ENCODE results near the gene PRKAB1.
"Not testable (repeated sequence)": the region's sequence is repeated elsewhere in the genome, so short reads cannot be mapped to it uniquely, and the experiment has no call there.

Gene PRKAB1, protein sequence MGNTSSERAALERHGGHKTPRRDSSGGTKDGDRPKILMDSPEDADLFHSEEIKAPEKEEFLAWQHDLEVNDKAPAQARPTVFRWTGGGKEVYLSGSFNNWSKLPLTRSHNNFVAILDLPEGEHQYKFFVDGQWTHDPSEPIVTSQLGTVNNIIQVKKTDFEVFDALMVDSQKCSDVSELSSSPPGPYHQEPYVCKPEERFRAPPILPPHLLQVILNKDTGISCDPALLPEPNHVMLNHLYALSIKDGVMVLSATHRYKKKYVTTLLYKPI

DNA sequence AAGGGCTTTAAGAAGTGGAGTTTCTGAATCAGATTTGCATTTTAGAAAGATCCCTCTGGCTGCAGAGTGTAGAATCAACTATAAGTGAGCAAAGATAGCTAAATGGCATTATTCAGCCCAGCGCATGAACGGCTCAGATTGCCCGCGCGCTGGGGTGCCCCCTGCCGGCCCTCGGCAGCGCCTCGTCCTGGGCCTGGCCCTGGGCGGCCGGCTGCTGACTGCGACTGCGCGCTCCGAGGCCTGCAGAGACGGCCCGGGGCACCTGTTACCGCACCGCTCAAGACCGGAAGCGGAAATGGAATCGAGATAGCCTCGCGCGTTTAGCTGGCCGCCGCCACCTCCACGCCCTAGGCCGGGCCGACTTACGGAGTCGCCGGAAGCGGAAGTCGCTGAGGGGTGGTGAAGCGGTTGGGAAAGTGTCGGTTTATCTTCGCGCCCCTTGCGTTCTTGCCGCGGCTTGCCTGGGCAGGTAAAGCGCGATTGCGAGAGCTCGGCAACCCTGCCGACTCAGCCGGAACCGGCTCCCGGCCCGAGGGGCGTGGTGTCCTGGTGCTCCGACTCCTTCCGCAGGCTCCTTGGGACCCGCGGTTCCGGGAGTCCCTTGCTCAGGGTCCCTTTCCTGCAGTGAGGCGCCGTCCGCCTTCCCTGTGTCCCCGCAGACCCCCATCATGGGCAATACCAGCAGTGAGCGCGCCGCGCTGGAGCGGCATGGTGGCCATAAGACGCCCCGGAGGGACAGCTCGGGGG lies at the start of gene PRKAB1:
TSS of gene PRKAB1 (plus strand) at position 557 of the 747 bp plus-strand sequence. CDS start at position 669, 112 bp downstream.
- DNase-seq (ENCODE audit: low spot score): peak; percentile 99

DNA sequence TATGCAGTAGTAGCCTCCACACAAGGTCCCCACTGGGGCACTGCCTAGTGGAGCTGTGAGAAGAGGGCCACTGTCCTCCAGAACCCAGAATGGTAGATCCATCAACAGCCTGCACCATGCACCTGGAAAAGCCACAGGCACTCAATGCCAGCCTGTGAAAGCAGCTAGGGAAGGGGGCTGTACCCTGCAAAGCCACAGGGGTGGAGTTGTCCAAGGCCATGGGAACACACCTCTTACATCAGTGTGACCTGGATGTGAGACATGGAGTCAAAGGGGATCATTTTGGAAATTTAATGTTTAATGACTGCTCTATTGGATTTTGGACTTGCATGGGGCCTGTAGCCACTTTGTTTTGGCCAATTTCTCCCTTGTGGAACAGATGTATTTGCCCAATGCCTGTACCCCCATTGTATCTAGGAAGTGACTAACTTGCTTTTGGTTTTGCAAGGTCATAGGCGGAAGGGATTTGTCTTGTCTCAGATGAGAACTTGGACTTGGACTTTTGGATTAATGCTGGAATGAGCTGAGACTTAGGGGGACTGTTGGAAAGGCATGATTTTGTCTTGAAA lies 49.5 kb upstream of the PRKAB1 start:
- not testable (repeated sequence) for DNase-seq (ENCODE audit: low spot score)

DNA sequence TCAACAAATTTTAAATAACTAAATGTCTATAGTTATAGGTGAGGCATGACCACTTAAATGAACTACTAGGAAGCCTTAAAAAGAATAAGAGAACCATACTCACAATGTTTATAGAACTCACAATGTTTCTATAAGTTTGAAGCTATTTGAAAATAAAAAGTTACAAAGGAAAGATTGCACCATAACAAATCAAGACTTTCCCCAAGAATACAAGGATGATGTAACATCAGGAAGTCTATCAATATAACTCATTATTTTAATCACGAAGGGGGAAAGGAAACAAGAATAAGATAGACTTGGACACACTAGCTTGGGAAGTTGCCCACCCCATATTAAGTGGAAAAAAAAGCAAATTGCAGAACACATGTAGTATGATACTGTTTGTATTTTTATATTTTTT lies 47.4 kb upstream of the PRKAB1 start:
- no peak for DNase-seq (ENCODE audit: low spot score)

DNA sequence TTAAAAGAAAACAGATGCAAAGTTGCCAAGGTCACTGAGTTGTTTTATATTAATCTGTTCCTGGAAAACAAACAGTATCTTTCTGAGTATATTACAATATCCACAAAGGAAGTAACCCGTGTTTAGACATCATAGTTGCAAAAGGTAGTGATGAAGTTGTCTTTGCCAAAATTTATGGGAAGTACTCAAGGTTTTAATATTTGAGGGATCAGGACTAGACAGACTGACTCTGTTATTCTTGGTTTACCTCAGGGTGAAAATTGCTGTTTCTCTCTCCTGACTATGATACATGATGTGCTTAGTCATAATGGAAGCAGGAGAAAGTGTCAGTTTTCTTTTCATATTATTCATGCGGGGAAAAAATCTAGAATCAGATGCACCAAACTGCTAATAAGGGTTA lies 46.1 kb upstream of the PRKAB1 start:
- DNase-seq (ENCODE audit: low spot score): no peak

DNA sequence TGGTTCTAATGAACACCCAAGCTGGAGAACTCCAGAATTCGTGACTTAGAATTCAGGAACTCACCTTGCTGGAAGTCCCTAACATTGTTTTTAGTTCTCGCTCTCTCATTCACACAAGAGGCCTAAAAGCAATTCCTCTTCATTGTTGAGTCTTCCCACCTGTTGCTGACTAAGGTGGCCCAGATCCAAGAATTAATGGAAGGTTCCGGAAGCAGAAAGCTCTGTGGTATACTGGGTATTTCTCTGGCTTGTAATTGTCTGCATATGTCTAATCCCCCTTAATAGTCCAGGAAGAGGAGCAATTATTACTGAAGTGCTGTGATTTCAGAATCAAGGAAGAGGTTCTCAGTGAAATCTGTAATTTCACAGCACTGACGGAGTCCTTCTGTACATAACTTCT lies 43.0 kb upstream of the PRKAB1 start:
- no peak for DNase-seq (ENCODE audit: low spot score)

DNA sequence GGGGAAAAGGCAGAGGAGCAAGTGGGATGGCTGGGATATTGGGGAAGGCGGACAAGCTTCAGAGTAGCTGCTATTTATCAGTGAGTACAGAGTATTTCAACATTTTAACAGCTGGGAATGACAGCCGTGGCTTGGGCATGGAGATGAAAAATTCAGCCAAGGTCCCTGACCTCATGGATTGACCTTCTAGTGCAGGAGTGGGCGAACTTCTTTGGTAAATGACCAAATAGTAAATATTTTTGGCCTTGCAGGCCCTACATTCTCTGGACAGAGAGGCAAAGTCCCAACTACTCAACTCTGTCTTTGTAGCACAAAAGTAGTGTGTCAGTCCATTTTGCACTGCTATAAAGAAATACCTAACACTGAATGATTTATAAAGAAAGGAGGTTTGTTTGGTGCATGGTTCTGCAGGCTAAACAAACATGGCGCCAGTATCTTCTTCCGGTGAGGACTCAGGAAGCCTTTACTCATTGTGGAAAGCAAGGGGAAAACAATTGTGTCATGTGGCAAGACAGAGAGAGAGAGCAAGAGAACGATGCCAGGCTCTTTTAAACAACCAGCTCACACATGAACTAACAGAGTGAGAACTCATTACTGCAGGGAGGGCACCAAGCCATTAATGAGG lies 40.8 kb upstream of the PRKAB1 start:
- no peak for DNase-seq (ENCODE audit: low spot score)

DNA sequence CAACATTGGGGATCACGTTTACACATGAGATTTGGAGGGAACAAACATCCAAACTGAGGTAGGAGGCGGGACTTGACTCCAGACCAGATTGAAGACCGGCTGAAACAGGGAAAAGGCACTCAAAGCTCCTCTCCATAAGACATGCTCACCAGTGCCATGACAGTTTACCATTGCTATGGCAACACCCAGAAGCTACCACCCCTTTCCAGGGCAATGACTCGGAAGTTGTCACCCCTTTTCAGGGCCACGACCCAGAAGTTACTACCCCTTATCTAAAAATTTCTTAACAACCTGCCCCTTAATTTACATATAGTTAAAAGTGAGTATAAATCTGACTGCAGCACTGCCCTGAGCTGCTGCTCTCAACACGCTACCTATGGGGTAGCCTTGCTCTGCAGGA lies 40.2 kb upstream of the PRKAB1 start:
- DNase-seq (ENCODE audit: low spot score): no peak

DNA sequence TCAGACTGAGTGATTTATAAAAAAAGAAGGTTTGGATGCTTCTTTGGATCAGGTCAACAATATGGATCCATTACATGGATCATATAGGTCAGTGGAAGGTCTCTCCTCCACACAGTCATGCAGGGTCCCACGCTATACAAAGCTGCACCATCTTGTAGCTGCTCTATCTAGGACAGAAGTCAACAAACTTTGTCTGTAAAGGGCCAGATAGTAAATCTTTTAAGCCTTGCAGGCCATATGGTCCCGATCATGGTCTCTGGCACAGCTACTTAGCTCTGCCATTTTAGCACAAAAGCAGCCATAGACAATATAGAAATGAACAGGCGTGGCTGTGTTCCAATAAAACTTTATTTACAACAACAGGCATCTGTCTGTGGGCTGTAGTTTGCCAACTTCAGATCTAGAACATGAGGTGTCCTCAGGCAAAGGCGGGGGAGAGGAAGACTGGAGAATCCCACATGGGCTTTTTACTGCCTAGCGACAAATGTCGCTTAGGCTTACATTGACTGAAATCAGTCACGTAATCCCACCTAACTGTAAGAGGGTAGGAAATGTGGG lies 37.6 kb upstream of the PRKAB1 start:
- DNase-seq (ENCODE audit: low spot score): peak; percentile 25

DNA sequence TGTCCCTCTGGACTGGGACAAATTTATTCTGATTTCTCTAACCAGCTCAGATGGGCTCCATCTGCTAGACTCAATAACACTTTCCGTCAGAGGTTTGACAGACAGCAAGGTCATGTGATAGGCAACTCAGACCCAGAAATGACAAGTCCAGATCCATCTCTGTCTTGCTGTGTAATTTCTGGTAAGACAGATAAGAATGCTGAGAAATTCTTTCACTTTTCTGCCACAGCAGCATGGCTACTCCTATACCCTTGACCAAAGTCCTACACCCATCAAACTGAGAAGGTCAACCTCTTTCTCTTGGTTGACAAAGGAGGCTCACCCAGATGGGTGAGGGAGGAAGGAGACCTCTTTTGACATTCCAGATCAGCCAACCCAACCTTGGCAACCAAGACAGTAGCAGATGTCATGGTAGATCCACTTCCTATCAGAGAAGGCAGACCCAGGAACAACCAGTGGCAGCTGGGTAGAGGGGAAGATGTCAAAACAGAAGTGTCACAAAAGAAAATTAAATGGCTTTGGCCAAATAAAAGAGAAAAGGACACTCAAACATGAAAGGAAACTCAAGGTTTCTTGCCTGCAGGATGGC lies 36.9 kb upstream of the PRKAB1 start:
- DNase-seq (ENCODE audit: low spot score): peak; percentile 17

DNA sequence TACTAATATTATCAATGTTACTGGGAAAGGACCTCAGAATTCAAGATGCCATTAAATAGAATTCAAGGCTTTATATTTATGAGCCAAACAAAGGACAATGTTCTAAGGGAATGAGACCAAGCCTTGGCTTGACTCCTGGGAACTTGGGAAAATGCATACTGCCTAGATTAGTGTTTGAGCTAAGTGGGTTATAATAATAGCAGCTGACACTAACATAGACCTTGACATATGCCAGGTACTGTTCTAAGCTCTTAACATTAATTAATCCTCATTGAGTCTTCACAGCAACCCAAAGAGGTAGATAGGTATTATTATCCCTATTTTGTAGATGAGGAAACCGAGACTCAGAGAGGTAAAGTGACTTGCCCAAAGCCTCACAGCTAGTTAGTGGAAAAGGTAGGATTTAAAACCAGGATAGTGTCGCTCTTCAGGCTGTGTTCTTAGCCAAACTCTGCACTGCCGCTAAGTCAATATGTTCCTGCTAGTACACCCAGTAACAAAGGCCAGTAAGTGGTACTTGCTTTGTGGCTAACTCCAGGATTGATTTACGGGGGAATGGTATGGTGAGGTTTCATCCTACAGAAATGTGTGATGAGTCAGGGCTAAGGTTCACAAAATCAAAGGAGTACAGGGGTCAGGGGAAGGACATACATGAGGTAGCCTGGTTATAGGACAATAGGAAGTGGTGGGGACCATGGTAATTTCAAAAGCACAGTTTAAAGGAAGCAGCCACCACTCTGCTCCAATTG lies 35.8 kb upstream of the PRKAB1 start:
- DNase-seq (ENCODE audit: low spot score): no peak

DNA sequence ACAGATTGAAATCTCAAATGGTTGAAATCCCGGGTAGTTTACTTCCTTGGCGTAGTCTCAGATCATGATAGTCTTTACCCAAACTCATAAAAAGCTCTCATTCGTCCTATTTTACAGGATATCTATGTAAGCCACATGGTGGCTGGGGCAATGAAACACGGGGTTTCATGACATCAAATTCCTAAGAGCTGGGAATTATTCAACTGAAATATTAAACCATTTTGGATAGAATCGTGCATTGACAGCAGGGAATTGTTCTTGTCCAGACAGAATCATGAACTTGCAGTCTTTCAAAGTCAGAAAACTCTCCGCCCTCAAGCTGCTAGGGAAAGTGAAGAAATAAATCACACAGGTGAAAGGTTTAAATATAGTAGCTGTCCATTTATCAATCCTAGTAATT lies 33.2 kb upstream of the PRKAB1 start:
- DNase-seq (ENCODE audit: low spot score): no peak

DNA sequence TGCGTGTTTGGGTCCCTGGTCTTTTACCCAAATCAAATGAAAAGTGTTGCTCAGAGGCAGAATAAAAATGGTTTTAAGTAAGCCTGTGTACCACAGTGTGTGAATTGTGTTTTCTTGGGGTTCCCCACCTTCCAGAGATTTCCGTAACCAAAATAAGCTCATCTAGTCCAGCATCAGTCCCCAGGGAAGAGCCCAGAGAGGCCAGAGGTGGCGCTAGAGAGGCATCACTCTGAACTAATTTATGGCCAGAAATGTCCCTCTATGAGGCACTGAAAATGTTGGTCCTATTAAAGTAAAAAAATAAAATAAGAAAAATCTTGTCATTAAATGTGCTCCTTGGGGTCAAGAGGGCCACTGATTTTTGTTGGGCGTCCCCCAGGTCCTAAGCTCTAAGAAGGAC lies 24.9 kb upstream of the PRKAB1 start:
- DNase-seq (ENCODE audit: low spot score): no peak

DNA sequence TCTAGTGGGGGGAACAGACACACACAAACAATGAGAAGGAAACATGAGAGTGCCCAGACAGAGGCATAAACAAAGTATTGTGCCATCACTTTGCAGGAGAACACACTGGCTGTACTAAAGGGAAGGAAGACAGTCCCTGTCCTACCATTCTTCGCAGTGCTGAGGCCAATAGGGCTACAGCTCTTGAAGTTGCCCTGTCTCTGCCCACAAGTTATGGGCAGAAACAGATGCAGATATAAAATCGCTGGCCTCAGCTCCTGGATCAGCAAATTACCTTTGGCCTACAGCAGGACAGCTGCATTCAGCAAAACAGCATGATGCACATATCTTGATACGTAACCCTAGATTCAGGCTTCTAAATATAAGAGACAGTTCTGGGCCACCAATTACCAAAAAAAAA lies 23.0 kb upstream of the PRKAB1 start:
- DNase-seq (ENCODE audit: low spot score): no peak

DNA sequence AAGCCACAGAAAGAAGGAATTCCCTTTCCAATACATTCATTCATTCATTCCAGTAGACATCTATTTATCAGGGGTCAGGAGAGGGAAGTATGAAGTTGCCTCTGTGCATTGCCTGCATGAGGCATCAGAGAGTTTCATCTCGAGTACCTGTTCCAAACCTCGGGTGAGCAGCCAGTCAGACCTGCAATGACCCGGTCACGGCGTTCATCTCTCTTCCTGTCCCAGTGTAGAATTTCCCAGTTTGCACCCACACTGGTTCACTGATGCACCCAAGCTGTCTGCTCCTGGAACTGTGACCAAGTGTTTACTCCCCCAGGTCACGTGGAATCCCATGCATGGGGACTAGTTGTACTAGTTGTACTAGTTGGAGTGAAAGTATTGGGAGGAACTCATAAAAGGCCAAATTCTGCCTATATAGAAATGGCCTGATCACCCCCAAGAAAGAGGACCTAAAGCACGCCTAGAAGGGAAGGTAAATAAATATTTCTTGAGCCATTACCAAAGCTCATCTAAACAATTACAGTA lies 22.3 kb upstream of the PRKAB1 start:
- DNase-seq (ENCODE audit: low spot score): no peak

DNA sequence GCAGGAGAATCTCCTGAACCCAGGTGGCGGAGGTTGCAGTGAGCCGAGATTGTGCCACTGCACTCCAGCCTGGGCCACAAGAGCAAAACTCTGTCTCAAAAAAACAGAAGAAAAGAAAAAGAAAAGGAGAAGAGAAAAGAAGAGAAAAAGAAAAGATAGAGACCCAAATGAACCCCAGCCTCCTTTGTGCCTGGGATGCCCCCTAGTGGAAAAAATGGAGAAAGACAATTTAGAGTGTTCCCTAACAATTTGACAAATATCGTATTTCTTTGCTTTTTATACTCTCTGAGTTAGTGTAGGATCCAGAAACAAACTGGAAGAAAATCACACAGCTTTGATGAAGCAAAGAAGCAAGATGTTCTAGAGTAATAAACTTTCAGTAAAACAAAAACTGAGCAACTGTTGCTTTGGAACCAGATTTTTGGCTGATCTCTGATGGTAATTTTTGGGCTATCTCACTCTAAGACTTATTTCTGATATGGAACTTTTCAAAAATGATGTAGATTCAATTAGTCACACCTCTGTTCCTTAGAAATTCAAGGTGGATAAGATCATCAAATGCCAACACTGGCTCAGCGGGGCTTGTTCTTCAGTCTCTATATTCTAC lies 18.6 kb upstream of the PRKAB1 start:
- DNase-seq (ENCODE audit: low spot score): no peak

DNA sequence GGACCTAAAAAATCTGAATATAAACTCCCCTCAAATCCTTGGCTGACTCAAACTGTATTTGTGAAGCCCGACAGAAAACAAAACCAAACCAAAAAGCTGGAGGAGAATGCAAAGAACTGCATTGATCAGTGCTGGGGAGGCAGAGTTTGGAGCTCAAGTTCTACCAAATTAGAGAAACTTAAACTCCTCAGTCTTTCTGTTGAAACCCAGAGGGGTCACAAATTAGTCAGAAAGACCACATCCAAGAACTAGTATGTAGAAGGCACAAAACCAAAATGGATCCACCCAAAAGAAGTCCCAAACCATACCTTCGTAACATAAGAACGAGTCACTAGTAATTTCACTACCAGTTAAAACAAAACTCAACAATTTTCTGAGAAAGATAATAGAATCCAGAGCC lies 15.3 kb upstream of the PRKAB1 start:
- no peak for DNase-seq (ENCODE audit: low spot score)

DNA sequence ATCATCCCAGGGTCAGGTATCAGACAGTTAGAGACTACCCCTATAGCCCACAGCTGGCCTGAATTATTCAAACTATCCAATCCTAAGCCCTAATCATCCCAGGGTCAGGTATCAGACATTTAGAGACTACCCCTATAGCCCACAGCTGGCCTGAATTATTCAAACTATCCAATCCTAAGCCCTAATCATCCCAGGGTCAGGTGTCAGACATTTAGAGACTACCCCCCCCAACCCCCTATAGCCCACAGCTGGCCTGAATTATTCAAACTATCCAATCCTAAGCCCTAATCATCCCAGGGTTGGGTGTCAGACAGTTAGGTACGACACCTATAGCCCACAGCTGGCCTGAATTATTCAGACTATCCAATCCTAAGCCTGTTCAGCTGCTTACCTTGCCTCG lies 10.9 kb upstream of the PRKAB1 start:
- DNase-seq (ENCODE audit: low spot score): not testable (repeated sequence)

DNA sequence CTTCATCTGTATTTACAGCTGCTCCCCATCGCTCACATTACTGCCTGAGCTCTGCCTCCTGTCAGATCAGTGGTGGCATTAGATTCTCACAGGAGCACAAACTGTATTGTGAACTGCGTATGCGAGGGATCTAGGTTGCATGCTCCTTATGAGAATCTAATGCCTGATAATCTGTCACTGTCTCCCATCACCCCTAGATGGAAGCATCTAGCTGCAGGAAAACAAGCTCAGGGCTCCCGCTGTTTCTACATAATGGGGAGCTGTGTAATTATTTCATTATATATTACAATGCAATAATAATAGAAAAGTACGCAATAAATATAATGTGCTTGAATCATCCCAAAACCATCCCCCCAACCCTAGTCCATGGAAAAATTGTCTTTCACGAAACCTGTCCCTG lies 9.8 kb upstream of the PRKAB1 start:
- not testable (repeated sequence) for DNase-seq (ENCODE audit: low spot score)

DNA sequence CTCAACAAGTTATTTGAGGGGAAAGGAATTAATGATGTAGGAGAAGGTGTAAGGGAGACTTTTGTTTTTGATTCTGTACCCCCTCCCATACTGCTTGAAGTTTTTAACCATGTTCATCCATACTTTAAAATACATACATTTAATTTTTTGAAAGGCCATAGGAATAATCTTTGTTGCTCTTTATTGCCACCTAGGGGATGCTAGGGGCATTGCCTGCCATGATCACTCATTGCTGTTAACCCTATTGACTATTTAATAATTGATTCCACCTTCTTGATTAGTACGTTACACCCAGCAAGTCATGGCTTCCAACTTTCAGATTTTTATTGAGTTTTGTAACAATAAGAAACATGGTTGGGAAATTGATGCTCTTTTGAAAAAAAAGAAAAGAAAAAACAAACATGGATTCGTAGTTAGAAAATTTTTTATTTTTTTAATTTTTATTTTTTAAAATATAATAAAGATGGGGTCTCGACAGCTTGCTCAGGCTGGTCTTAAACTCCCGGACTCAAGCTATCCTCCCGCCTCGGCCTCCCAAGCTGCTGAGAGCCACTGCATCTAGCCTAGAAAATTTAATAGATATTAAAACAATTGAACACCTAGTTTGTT lies 8.5 kb upstream of the PRKAB1 start:
- no peak for DNase-seq (ENCODE audit: low spot score)

DNA sequence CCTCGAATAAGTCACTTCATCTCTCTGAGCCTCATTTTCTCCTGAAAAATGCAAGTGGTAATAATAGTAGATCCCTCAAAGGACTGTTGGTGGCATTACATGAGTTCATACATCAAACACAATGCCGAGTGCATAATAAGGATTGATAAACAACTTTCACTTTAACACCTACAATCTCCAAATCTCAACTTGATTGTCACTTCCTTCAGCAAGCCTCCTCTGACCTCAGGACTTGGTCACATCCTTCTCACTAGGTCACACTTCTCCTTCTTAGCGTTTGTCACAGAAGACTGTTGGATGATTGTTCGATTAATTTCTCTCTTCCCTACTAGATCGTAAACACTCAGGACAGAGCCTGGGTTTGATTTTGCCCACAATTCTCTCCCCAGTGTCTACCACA lies 7.9 kb upstream of the PRKAB1 start:
- DNase-seq (ENCODE audit: low spot score): no peak

Data from ecto neural progenitor cell (in vitro differentiated cells).